K562 (cell line): Measurements from ENCODE around the gene SEC23B. TPM values are rescaled to one million over a fixed set of nuclear protein-coding genes. Genes with fewer than 3 reads are reported as not detected.

Source experiments
- ATAC-seq: fragments of 200-7000 bp; cut with Tn5 transposase; 3 replicates; pipeline ENCODE4 v1.9.1; 2020; ENCODE audit warnings: moderate library complexity
- BruUV-seq: library from RNA; stranded (reverse); fragments of 400-500 nt; replicated peaks from 2 replicates; lab custom pipeline; 2021; lab: Mats Ljungman, UMichigan
- CTCF ChIA-PET: fragments of 300-600 bp; formaldehyde crosslinking; extraction: SDS; loops from one replicate; lab custom pipeline; 2021; ENCODE audit warnings: low intra/inter-chr PET ratio; lab: Yijun Ruan, JAX
- POLR2A ChIA-PET: fragments of 300-600, 350-650 bp; sonication (Branson Sonifier 250); formaldehyde crosslinking; extraction: SDS; loops from one replicate; lab custom pipeline; 2021; ENCODE audit warnings: antibody characterized with exemption, inconsistent platforms; lab: Yijun Ruan, JAX
- DNase-seq, 4 experiments: peaks; one replicate each; pipeline versions ENCODE4 v3.0.0 to v3.0.0-alpha.2; 2011 to 2018; ENCODE audit warnings: low spot score in 3 of 4, mixed read lengths in 3 of 4; ENCODE audit errors: extremely low read depth in 1 of 4
- FAIRE-seq: peaks from 2 replicates; lab custom pipeline; 2011; peaks lifted over from hg19 to GRCh38; lab: Jason Lieb, UNC
- H2AFZ ChIP-seq: 2 replicates; pipeline ENCODE4 v1.6.0; 2011; ENCODE audit warnings: low read depth, low read length, control low read depth, inconsistent platforms
- H3K27ac ChIP-seq: fragments of 200-600 bp; 3 replicates; pipeline ENCODE4 v1.8.0; 2011; ENCODE audit warnings: low read depth, mild to moderate bottlenecking, control low read depth, inconsistent platforms, low read length, moderate library complexity, mixed read lengths; ENCODE audit errors: extremely low read depth
- H3K27me3 ChIP-seq, 2 experiments: fragments of 300-600 bp in 1 of 2; 2 replicates in 1 of 2; 3 replicates in 1 of 2; pipeline versions ENCODE4 v1.6.0 to v1.8.0; 2011; ENCODE audit warnings: inconsistent platforms in 2 of 2, low read length in 2 of 2, mild to moderate bottlenecking in 1 of 2, mixed read lengths in 1 of 2, moderate library complexity in 1 of 2; ENCODE audit not compliant: control insufficient read depth in 2 of 2, insufficient read depth in 2 of 2
- H3K36me3 ChIP-seq: fragments of 300-600 bp; 3 replicates; pipeline ENCODE4 v1.8.0; 2011; ENCODE audit warnings: mild to moderate bottlenecking, low read length, inconsistent platforms; ENCODE audit not compliant: control insufficient read depth, insufficient read depth
- H3K4me1 ChIP-seq, 2 experiments: fragments of 200-600 bp in 1 of 2; replicated peaks in 1 of 2; 2 replicates in 1 of 2; 3 replicates in 1 of 2; pipeline versions ENCODE4 v1.5.1 to v1.8.0; 2011; ENCODE audit warnings: inconsistent platforms in 2 of 2, low read length in 2 of 2, mild to moderate bottlenecking in 1 of 2, mixed read lengths in 1 of 2, moderate library complexity in 1 of 2; ENCODE audit not compliant: control insufficient read depth in 2 of 2, insufficient read depth in 2 of 2
- H3K4me2 ChIP-seq: 2 replicates; pipeline ENCODE4 v1.6.1; 2011; ENCODE audit warnings: low read length, control low read depth, inconsistent platforms, mixed read lengths; ENCODE audit not compliant: insufficient read depth
- H3K4me3 ChIP-seq: fragments of 200-600 bp; sonication (generic), shearing (Covaris generic); 2 replicates; pipeline ENCODE4 v1.5.1; 2016; ENCODE audit warnings: control low read depth, inconsistent platforms
- H3K79me2 ChIP-seq: fragments of 200-600 bp; 3 replicates; pipeline ENCODE4 v1.8.0; 2011; ENCODE audit warnings: low read length, inconsistent platforms; ENCODE audit not compliant: control insufficient read depth, insufficient read depth
- H3K9ac ChIP-seq, 2 experiments: 2 replicates each; pipeline versions ENCODE4 v1.6.0 to v1.6.1; 2011; ENCODE audit warnings: low read depth in 2 of 2, low read length in 2 of 2, control low read depth in 1 of 2, inconsistent platforms in 1 of 2, mild to moderate bottlenecking in 1 of 2, mixed read lengths in 1 of 2; ENCODE audit not compliant: insufficient read depth in 1 of 2
- H3K9me1 ChIP-seq: one replicate; pipeline ENCODE4 v1.6.0; 2011; ENCODE audit warnings: inconsistent platforms, mild to moderate bottlenecking, low read length, moderate library complexity; ENCODE audit not compliant: control insufficient read depth, insufficient read depth
- H3K9me3 ChIP-seq: replicated peaks from 2 replicates; pipeline ENCODE4 v1.5.1; 2011; ENCODE audit warnings: low read depth, low read length, inconsistent platforms; ENCODE audit not compliant: control insufficient read depth, insufficient read depth
- H4K20me1 ChIP-seq: replicated peaks from 2 replicates; pipeline ENCODE4 v1.6.1; 2011; ENCODE audit warnings: low read length, inconsistent platforms, mixed read lengths; ENCODE audit not compliant: control insufficient read depth, insufficient read depth
- BDP1 ChIP-seq: IDR thresholded peaks from 3 replicates; pipeline ENCODE4 v1.6.1; 2011; ENCODE audit not compliant: insufficient read length, insufficient read depth
- CEBPZ ChIP-seq: fragments of 150-350 bp; IDR thresholded peaks from 2 replicates; pipeline ENCODE4 v1.6.1; 2014; ENCODE audit warnings: low read depth, mild to moderate bottlenecking, low read length, borderline replicate concordance
- CREBBP ChIP-seq: IDR thresholded peaks from one replicate; pipeline ENCODE4 v1.6.1; 2012; ENCODE audit warnings: low read depth, mild to moderate bottlenecking, control low read depth, inconsistent platforms, low read length
- POLR2AphosphoS5 ChIP-seq: IDR thresholded peaks from 2 replicates; pipeline ENCODE4 v1.6.1; 2011; ENCODE audit warnings: mild to moderate bottlenecking, low read depth, low read length, moderate library complexity; ENCODE audit not compliant: control insufficient read depth, insufficient read depth
- WGBS: fragments of 100-300 bp; shearing (Covaris generic); methylation state at CpG from one replicate; pipeline ENCODE4 v1.1.6; 2016; ENCODE audit warnings: low coverage, mixed read lengths; ENCODE audit not compliant: insufficient coverage; ENCODE audit errors: missing lambda C conversion rate; 5-methylcytosine and 5-hydroxymethylcytosine counted together
- in situ Hi-C: fragments of 300-500 bp; cut with MboI; formaldehyde crosslinking; loops from 4 replicates; pipeline ENCODE4 v1.15.0; 2018; ENCODE audit warnings: inconsistent platforms, mixed read lengths
- intact Hi-C: fragments of 100-400 bp; cut with micrococcal nuclease; formaldehyde crosslinking; loops from 2 replicates; pipeline ENCODE4 v1.14.2; 2022
- polyA plus RNA-seq, 8 experiments: library from polyadenylated mRNA; depleted of rRNA in 4 of 8; stranded (reverse) in 5 of 8; unstranded in 3 of 8; fragments of >200 nt; fragmentation: Nextera tagmentation in 2 of 8; fragmentation: Illumina TruSeq in 1 of 8; extraction: Ambion mirVana in 2 of 8; extraction: Trizol in 1 of 8; gene quantifications; 2 replicates each; pipeline versions ENCODE4 v1.2.1 to v1.2.3, GENCODE V29; 2011 to 2014; ENCODE audit warnings: inconsistent platforms in 1 of 8, missing spikeins in 1 of 8
- total RNA-seq, 7 experiments: library from RNA; depleted of rRNA in 6 of 7; stranded (reverse); fragments of >200 nt in 6 of 7; fragmentation: Illumina TruSeq in 2 of 7; extraction: Trizol in 2 of 7; gene quantifications; 2 replicates each; pipeline versions ENCODE4 v1.2.1 to v1.2.3, GENCODE V29; 2011 to 2021; ENCODE audit warnings: low replicate concordance in 1 of 7
- TF ChIP-seq, protein P1 (sequence below), 2 experiments: fragments of 450-650 bp; IDR thresholded peaks; 2 replicates each; pipeline ENCODE4 v1.6.1; 2016; ENCODE audit warnings: mild to moderate bottlenecking in 2 of 2, borderline replicate concordance in 1 of 2, low read depth in 1 of 2, moderate library complexity in 1 of 2

SEC23B gene
- total and polyA plus RNA-seq, 9 of the 15 experiments (the other 6 are each of a cell fraction or from before 2014, with no cell fraction given) = 31.7 to 70.2 (median 38.5) TPM

- no TSS peak for BruUV-seq
- no peak overlapping the region for H3K27ac ChIP-seq
- intact Hi-C loops = no loop called here
- TF ChIP-seq CEBPZ (no peak), CREBBP (no peak), BDP1 (no peak), POLR2AphosphoS5 (no peak)
- TF ChIP-seq, protein P1, sequence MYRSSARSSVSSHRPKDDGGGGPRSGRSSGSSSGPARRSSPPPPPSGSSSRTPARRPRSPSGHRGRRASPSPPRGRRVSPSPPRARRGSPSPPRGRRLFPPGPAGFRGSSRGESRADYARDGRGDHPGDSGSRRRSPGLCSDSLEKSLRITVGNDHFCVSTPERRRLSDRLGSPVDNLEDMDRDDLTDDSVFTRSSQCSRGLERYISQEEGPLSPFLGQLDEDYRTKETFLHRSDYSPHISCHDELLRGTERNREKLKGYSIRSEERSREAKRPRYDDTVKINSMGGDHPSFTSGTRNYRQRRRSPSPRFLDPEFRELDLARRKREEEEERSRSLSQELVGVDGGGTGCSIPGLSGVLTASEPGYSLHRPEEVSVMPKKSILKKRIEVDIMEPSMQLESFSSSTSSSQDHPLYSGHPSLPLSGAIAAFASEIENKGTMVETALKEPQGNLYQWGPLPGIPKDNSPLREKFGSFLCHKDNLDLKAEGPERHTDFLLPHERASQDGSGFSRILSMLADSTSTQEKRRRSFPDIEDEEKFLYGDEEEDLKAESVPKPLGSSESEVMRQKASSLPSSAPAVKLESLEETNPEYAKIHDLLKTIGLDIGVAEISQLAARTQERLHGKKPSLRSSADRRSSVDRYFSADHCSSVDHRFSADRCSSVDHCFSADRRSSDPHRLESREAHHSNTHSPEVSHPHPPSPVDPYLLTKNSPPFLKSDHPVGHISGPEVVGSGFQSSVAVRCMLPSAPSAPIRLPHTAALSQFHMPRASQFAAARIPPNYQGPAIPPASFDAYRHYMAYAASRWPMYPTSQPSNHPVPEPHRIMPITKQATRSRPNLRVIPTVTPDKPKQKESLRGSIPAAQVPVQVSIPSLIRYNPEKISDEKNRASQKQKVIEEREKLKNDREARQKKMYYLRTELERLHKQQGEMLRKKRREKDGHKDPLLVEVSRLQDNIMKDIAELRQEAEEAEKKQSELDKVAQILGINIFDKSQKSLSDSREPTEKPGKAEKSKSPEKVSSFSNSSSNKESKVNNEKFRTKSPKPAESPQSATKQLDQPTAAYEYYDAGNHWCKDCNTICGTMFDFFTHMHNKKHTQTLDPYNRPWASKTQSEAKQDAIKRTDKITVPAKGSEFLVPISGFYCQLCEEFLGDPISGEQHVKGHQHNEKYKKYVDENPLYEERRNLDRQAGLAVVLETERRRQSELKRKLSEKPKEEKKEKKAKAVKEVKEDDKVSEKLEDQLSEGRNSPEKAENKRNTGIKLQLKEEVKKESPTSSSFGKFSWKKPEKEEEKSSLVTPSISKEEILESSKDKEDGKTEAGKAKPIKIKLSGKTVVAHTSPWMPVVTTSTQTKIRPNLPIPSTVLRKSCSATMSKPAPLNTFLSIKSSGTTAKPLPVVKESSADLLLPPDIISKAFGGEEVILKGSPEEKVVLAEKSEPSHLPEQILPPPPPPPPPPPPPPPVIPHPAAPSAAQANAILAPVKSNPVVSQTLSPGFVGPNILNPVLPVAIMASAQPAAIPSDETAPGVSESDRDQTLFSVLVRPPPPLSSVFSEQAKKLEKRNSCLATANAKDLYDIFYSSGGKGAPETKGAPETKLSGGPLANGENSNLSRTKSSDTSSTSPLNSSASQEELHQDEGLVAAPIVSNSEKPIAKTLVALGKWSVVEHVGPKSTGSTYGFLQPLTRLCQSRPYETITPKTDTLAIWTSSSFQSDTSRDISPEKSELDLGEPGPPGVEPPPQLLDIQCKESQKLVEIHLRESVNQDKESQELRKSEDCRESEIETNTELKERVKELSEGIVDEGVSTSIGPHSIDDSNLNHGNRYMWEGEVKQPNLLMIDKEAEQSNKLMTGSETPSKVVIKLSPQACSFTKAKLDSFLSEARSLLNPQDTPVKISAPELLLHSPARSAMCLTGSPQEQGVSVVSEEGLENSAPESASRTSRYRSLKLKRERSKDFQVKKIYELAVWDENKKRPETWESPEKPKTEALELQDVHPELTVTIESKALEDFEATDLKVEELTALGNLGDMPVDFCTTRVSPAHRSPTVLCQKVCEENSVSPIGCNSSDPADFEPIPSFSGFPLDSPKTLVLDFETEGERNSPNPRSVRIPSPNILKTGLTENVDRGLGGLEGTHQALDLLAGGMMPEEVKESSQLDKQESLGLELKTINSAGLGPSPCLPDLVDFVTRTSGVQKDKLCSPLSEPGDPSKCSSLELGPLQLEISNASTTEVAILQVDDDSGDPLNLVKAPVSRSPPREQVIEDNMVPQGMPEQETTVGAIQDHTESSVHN (IDR thresholded peaks at IDR 0.05; ENCODE audit: borderline replicate concordance in 1 of 2, low read depth in 1 of 2) = no peak
- no peak for ATAC-seq
- no peaks in the 10 kb centered on the region for H4K20me1 ChIP-seq
- POLR2A ChIA-PET = no interaction called here
- H2AFZ ChIP-seq = no peak overlapping the region
- FAIRE-seq = no peak
- 89% methylated on average over 5 of the region's 6 CpGs for WGBS
- H3K79me2 ChIP-seq = no peaks in the 10 kb centered on the region
- DNase-seq = no peak
- H3K9me3 ChIP-seq = no peaks in the 10 kb centered on the region
- no peak overlapping the region for H3K4me3 ChIP-seq
- H3K4me1 ChIP-seq = no peaks in the 10 kb centered on the region
- H3K9ac ChIP-seq = no peak overlapping the region
- H3K36me3 ChIP-seq = peaks cover 74% of the 10 kb centered on the region
- no peaks in the 10 kb centered on the region for H3K9me1 ChIP-seq
- no peaks in the 10 kb centered on the region for H3K27me3 ChIP-seq
- CTCF ChIA-PET = no interaction called here
- H3K4me2 ChIP-seq = no peak overlapping the region
- in situ Hi-C loops = no loop called here
Measured at GRCh38 chr20:18532626-18533025, 24.9 kb downstream of the SEC23B start.
